Measurements from ENCODE around the gene HAUS6.
A peak's percentile ranks its signal among the peaks of the same experiment; 100 is the strongest.
"Not testable (repeated sequence)": the region's sequence is repeated elsewhere in the genome, so short reads cannot be mapped to it uniquely, and the experiment has no call there.

HAUS6 gene

DNA sequence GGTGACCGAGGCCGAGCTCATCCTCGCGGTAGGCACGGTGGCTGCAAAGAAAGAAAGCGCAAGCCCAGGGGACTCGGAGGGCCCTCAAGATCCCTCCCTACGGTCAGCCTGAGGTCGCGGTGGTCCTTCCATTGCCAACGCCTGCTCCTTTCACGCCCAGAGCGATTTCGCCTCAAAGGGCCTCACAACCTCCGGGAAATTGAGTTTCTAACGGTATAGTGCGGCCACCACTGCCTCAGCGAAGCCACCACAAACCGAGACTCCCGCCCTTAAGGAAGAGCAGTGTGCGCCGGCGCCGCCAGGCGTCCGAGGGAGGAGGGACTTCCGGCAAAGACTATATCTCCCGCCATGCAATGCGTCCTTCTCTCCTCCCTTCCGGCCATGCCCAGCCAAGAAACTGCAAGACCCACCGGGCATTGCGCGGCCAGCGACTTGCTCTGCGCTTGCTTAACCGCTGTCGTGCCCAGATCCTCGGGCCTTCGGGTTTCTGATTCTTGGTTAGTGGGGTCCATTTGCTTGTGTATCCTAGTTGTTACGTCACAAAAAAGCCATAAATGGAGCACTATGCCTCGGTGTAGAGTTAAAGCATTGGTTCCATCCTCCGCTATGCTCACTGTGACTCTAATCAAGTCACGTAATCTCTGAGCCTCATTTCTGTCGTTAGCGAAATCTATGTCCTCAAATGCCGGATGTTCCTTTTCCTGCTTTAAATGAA lies at the start of gene HAUS6:
Gene HAUS6, minus strand, starts transcription at position 274 of the 715 bp plus-strand sequence. Its CDS starts 253 bp downstream, at position 21.
- H3K4me3 ChIP-seq (ENCODE audit: low read depth, low read length), result peak within 1 kb of the TSS; percentile 97

GRCh38 chr9:19152160-19152498 lies 49.4 kb upstream of the HAUS6 start:
- H3K4me3 ChIP-seq (ENCODE audit: low read depth, low read length), result not testable (repeated sequence)

GRCh38 chr9:19151425-19152159 lies 48.9 kb upstream of the HAUS6 start:
- no peak overlapping the region for H3K4me3 ChIP-seq (ENCODE audit: low read depth, low read length)

DNA sequence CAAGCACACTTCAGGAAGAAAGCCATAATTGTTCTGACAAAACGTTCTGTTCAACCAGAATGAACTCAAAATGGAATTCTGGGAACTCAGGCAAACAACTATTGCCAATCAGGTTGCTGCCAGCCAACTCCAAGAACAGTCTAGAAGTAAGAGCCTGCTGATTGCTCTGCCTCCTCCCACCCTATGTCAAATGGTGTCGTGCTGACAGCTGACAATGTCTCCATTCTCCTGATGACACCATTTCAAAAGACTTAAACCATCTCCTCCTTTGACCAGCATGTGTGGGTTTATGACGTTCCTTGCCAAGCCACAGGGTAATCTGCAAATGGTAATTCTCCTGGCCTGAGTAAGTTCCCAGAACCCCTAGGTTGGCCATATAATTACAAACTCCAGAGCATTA lies 46.5 kb upstream of the HAUS6 start:
- H3K4me3 ChIP-seq (ENCODE audit: low read depth, low read length), result no peak overlapping the region

DNA sequence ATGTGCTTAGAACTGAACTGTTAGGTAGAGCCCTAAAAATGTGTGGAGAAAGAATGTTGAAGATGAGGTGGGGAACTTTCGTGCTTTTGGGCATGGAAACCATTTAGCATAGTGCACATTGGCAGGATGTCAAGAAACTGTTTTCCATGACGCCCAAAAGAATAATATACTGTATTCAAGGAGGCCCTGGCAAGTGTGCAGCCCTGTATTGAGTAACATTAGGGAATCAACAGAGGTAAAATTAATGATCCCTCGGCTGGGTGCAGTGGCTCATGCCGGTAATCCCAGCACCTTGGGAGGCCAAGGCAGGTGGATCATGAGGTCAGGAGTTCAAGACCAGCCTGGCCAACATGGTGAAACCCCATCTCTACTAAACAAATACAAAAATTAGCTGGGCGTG lies 45.5 kb upstream of the HAUS6 start:
- no peak overlapping the region for H3K4me3 ChIP-seq (ENCODE audit: low read depth, low read length)

DNA sequence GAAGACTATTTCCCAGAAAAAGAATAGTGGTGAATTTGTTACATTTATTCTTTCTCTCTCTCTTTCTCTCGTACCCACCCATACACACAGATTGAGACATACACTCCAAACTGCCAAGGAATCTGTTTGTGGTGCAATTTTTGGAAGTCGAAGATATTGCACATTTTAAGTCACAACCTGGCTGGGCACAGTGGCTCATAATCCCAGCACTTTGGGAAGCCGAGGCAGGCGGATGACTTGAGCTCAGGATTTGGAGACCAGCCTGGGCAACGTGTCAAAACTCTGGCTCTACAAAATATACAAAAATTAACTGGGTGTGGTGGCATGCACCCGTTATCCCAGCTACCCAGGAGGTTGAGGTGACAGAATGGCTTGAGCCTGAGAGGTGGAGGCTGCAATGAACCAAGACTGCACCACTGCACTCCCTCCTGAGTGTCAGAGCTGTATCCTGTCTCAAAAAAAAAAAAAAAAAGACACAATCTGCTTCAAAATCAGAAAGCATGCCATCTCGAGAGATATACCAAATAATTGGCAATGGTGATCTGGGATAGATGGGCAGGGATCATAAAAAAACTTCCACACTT lies 43.8 kb upstream of the HAUS6 start:
- no peak overlapping the region for H3K4me3 ChIP-seq (ENCODE audit: low read depth, low read length)

DNA sequence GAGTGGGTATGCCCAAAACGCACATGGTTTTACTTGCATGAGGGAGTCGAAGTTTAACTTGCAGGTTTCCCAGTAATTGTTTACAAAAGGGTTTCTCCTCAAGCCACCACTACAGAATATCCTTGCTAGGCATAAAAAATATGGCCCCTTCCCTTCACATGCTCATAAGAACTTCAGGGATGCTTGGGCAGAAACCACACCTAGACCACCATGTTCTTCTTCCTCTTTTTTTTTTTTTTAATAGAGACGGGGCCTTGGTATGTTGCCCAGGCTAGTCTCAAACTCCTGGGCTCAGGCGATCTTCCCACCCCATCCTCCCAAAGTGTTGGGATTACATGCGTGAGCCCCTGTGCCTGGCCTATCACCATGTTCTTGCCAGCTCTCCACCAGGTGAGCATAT lies 43.2 kb upstream of the HAUS6 start:
- no peak overlapping the region for H3K4me3 ChIP-seq (ENCODE audit: low read depth, low read length)

- no peak overlapping the region for H3K4me3 ChIP-seq (ENCODE audit: low read depth, low read length)
Observed at GRCh38 chr9:19140259-19140658, 37.6 kb upstream of the HAUS6 start.

- no peak overlapping the region for H3K4me3 ChIP-seq (ENCODE audit: low read depth, low read length)
Observed at GRCh38 chr9:19138084-19138483, 35.4 kb upstream of the HAUS6 start.

GRCh38 chr9:19137282-19137681 lies 34.6 kb upstream of the HAUS6 start:
- H3K4me3 ChIP-seq (ENCODE audit: low read depth, low read length), result no peak overlapping the region

GRCh38 chr9:19136129-19136528 lies 33.4 kb upstream of the HAUS6 start:
- H3K4me3 ChIP-seq (ENCODE audit: low read depth, low read length), result no peak overlapping the region

- H3K4me3 ChIP-seq (ENCODE audit: low read depth, low read length), result no peak overlapping the region
Observed at GRCh38 chr9:19133549-19134345, 31.0 kb upstream of the HAUS6 start.

DNA sequence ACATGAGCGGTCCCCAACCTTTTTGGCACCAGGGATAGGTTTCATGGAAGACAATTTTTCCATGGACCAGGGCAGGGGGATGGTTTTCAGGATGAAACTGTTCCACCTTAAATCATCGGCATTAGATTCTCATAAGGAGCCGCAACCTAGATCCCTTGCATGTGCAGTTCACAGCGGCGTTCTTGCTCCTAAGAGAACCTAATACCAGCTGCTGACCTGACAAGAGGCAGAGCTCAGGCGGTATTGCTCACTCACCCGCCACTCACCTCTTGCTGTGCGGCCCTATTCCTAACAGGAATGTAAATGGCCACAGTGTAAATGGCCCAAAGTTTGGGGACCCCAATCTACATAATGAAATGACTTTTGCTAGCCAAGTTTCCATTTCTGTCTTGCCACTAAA lies 27.7 kb upstream of the HAUS6 start:
- no peak overlapping the region for H3K4me3 ChIP-seq (ENCODE audit: low read depth, low read length)

DNA sequence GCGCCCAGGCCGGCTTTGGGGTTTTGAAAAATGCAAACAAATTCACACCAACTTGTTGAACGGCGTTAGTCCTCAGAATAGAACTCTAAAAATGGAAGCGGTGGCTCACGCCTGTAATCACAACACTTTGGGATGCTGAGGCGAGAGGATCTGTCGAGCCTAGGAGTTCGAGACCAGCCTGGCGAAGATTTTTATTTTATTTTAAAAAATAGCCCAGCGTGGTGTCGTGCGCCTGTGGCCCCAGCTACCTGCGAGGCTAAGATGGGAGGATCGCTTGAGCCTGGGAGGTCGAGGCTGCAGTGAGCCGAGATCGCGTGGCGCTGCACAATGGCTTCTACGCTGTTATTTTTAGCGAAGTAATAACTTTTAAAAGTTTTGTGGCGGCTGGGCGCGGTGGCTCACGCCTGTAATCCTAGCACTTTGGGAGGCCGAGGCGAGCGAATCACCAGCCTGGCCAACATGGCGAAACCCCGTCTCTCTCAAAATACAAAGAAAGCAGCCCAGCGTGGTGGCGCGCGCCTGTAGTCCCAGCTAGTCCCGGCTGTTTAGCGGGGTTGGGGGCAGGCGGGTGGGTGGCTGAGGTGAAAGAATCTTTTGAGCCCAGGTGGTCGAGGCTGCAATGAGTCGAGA lies 25.3 kb upstream of the HAUS6 start:
- peak overlapping the region; percentile 77 for H3K4me3 ChIP-seq (ENCODE audit: low read depth, low read length)

- no peak overlapping the region for H3K4me3 ChIP-seq (ENCODE audit: low read depth, low read length)
Observed at GRCh38 chr9:19124430-19124793, 21.7 kb upstream of the HAUS6 start.

GRCh38 chr9:19122490-19123042 lies 19.9 kb upstream of the HAUS6 start:
- H3K4me3 ChIP-seq (ENCODE audit: low read depth, low read length), result no peak overlapping the region

- no peak overlapping the region for H3K4me3 ChIP-seq (ENCODE audit: low read depth, low read length)
Observed at GRCh38 chr9:19120877-19121276, 18.2 kb upstream of the HAUS6 start.

DNA sequence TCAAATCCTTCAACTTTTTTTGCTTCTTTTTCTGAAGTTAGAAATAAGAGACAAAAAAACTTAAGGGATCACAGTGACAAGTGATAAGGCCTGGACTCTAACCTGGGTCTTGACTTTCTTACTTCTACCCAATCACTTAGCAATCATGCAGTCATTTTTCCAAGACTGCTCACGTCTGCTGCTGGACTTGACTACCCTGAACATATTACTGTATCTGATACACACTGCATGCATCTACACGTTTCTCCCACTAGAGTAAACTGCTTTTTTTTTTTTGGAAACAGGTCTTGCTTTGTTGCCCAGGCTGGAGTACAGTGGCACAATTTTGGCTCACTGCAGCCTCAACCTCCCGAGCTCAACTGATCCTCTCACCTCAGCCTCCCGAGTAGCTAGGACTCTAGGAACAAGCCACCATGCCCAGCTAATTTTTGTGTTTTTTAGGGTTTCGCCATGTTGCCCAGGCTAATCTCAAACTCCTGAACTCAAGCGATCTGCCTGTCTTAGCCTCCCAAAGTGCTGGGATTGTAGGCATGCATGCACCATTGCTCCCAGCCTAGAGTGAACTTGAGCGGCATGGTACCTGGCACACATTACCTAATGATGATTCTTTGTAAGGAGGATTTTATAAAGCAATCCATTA lies 17.2 kb upstream of the HAUS6 start:
- H3K4me3 ChIP-seq (ENCODE audit: low read depth, low read length), result no peak overlapping the region

GRCh38 chr9:19119246-19119645 lies 16.5 kb upstream of the HAUS6 start:
- H3K4me3 ChIP-seq (ENCODE audit: low read depth, low read length), result no peak overlapping the region

- no peak overlapping the region for H3K4me3 ChIP-seq (ENCODE audit: low read depth, low read length)
Observed at GRCh38 chr9:19117039-19117716, 14.5 kb upstream of the HAUS6 start.
